H1 (cell line): Measurements from ENCODE around the gene BTRC. TPM values are rescaled to one million over a fixed set of nuclear protein-coding genes. Genes with fewer than 3 reads are reported as not detected.

Source experiments
- CBX8 ChIP-seq: fragments of 300-800, 300-1000 bp; sonication (generic); IDR thresholded peaks from 2 replicates; pipeline ENCODE4 v1.7.1; 2016; ENCODE audit warnings: low read depth, low read length, borderline replicate concordance
- CHD2 ChIP-seq: IDR thresholded peaks from 2 replicates; pipeline ENCODE4 v1.6.1; 2012; ENCODE audit warnings: low read length, improper control_type of control experiment
- CHD7 ChIP-seq: fragments of 300-600 bp; sonication (generic); IDR thresholded peaks from 2 replicates; pipeline ENCODE4 v1.7.1; 2012; ENCODE audit warnings: low read length, moderate library complexity, mild to moderate bottlenecking, inconsistent platforms; ENCODE audit not compliant: insufficient replicate concordance
- E2F6 ChIP-seq: IDR thresholded peaks from 2 replicates; pipeline ENCODE4 v1.6.1; 2012; ENCODE audit warnings: inconsistent platforms
- GTF2F1 ChIP-seq: IDR thresholded peaks from 2 replicates; pipeline ENCODE4 v1.6.1; 2012; ENCODE audit warnings: low read depth, low read length, improper control_type of control experiment, borderline replicate concordance
- KDM5A ChIP-seq: fragments of 200-600 bp; IDR thresholded peaks from 2 replicates; pipeline ENCODE4 v1.7.1; 2012; ENCODE audit warnings: mild to moderate bottlenecking, low read length, inconsistent platforms, mixed read lengths
- NRF1 ChIP-seq: IDR thresholded peaks from 2 replicates; pipeline ENCODE4 v1.6.1; 2011; ENCODE audit warnings: mild to moderate bottlenecking, low read depth, low read length, improper control_type of control experiment
- RFX5 ChIP-seq: IDR thresholded peaks from 2 replicates; pipeline ENCODE4 v1.6.1; 2011; ENCODE audit warnings: low read depth, low read length, improper control_type of control experiment, borderline replicate concordance
- SP2 ChIP-seq: IDR thresholded peaks from 2 replicates; pipeline ENCODE4 v1.6.1; 2012; ENCODE audit warnings: mild to moderate bottlenecking, low read length, inconsistent platforms
- USF2 ChIP-seq: IDR thresholded peaks from 2 replicates; pipeline ENCODE4 v1.6.1; 2011; ENCODE audit warnings: low read length, improper control_type of control experiment
- polyA plus RNA-seq, 7 experiments: library from polyadenylated mRNA; depleted of rRNA in 3 of 7; stranded (reverse) in 5 of 7; unstranded in 2 of 7; fragments of >200 nt in 5 of 7; fragments of 200-250 nt in 2 of 7; gene quantifications; 1 replicate in 5 of 7; 2 replicates in 1 of 7; 4 replicates in 1 of 7; pipeline versions ENCODE4 v1.2.1 to v1.2.3, GENCODE V29; 2011 to 2013; ENCODE audit warnings: missing spikeins in 2 of 7, mixed read lengths in 2 of 7
- total RNA-seq: library from RNA; stranded (reverse); fragmentation: NEBNext Ultra II Directional; extraction: Animal tissue kit (Norgen Biotek cat#: 25700); gene quantifications from 2 replicates; pipeline ENCODE4 v1.2.1, GENCODE V29; 2021

Gene BTRC
- total and polyA plus RNA-seq, 2 of the 8 experiments (the other 6 are each of a cell fraction or from before 2014, with no cell fraction given): 9.9 to 24.7 TPM

GRCh38 chr10:101565936-101566332, 212.0 kb downstream of the BTRC start (continued):
- TF ChIP-seq CHD7 (no peak), RFX5 (no peak), CHD2 (no peak), USF2 (no peak), CBX8 (no peak), E2F6 (no peak), KDM5A (no peak), NRF1 (no peak), GTF2F1 (no peak), SP2 (no peak)
